H9 (cell line): ENCODE data around the gene SCP2. TPM values are rescaled to one million over a fixed set of nuclear protein-coding genes. Genes with fewer than 3 reads are reported as not detected.

Experiments used
- DNase-seq: peaks from one replicate; pipeline ENCODE4 v3.0.0-alpha.2; 2017
- H2AFZ ChIP-seq: one replicate; pipeline ENCODE4 v1.6.1; 2013; ENCODE audit warnings: mild to moderate bottlenecking, low read length, control low read depth, moderate library complexity
- H2AK5ac ChIP-seq: 2 replicates; pipeline ENCODE4 v1.6.1; 2013; ENCODE audit warnings: low read length, control low read depth, mixed read lengths; ENCODE audit not compliant: insufficient read length
- H2BK120ac ChIP-seq: one replicate; pipeline ENCODE4 v1.6.1; 2013; ENCODE audit warnings: low read depth, mild to moderate bottlenecking, low read length, control low read depth, inconsistent platforms; ENCODE audit not compliant: poor library complexity, severe bottlenecking
- H2BK12ac ChIP-seq: 2 replicates; pipeline ENCODE4 v1.6.1; 2013; ENCODE audit warnings: low read length, control low read depth, mixed read lengths, low read depth; ENCODE audit not compliant: insufficient read length
- H2BK15ac ChIP-seq: 2 replicates; pipeline ENCODE4 v1.6.1; 2013; ENCODE audit warnings: low read depth, low read length, control low read depth
- H2BK20ac ChIP-seq: one replicate; pipeline ENCODE4 v1.6.1; 2013; ENCODE audit warnings: low read depth, mild to moderate bottlenecking, low read length, control low read depth, inconsistent platforms; ENCODE audit not compliant: poor library complexity, severe bottlenecking
- H2BK5ac ChIP-seq: 2 replicates; pipeline ENCODE4 v1.6.1; 2013; ENCODE audit warnings: low read length, control low read depth, mixed read lengths; ENCODE audit not compliant: insufficient read length
- H3K14ac ChIP-seq: 2 replicates; pipeline ENCODE4 v1.6.1; 2013; ENCODE audit warnings: low read length, control low read depth; ENCODE audit not compliant: insufficient read depth
- H3K18ac ChIP-seq: 2 replicates; pipeline ENCODE4 v1.6.1; 2013; ENCODE audit warnings: low read depth, mild to moderate bottlenecking, mixed read lengths, low read length, control low read depth; ENCODE audit not compliant: insufficient read length
- H3K23ac ChIP-seq: 2 replicates; pipeline ENCODE4 v1.6.1; 2013; ENCODE audit warnings: low read length, control low read depth, mixed read lengths, low read depth; ENCODE audit not compliant: insufficient read length
- H3K23me2 ChIP-seq: 2 replicates; pipeline ENCODE4 v1.6.1; 2013; ENCODE audit warnings: low read depth, mild to moderate bottlenecking, mixed read lengths, low read length, control low read depth; ENCODE audit not compliant: insufficient read length, poor library complexity, severe bottlenecking
- H3K27ac ChIP-seq: 2 replicates; pipeline ENCODE4 v1.5.1; 2013; ENCODE audit warnings: low read length, control low read depth, mixed read lengths, low read depth; ENCODE audit not compliant: insufficient read length
- H3K27me3 ChIP-seq: 2 replicates; pipeline ENCODE4 v1.6.1; 2013; ENCODE audit warnings: low read length, control low read depth, inconsistent platforms; ENCODE audit not compliant: insufficient read depth
- H3K4ac ChIP-seq: 2 replicates; pipeline ENCODE4 v1.6.1; 2013; ENCODE audit warnings: low read depth, mild to moderate bottlenecking, control low read depth, inconsistent platforms, low read length, moderate library complexity
- H3K4me1 ChIP-seq: 2 replicates; pipeline ENCODE4 v1.6.1; 2013; ENCODE audit warnings: low read length, control low read depth, inconsistent platforms; ENCODE audit not compliant: insufficient read depth
- H3K4me2 ChIP-seq: 2 replicates; pipeline ENCODE4 v1.6.1; 2013; ENCODE audit warnings: low read length, control low read depth, mixed read lengths; ENCODE audit not compliant: insufficient read length, insufficient read depth
- H3K56ac ChIP-seq: 2 replicates; pipeline ENCODE4 v1.6.1; 2013; ENCODE audit warnings: low read depth, mild to moderate bottlenecking, mixed read lengths, low read length, control low read depth; ENCODE audit not compliant: insufficient read length
- H3K79me1 ChIP-seq: 2 replicates; pipeline ENCODE4 v1.6.1; 2013; ENCODE audit warnings: low read depth, mild to moderate bottlenecking, moderate library complexity, low read length, control low read depth, inconsistent platforms; ENCODE audit not compliant: insufficient read depth, poor library complexity, severe bottlenecking
- H3K79me2 ChIP-seq: 2 replicates; pipeline ENCODE4 v1.6.1; 2013; ENCODE audit warnings: low read length, control low read depth, inconsistent platforms; ENCODE audit not compliant: insufficient read depth
- H3K9ac ChIP-seq: 2 replicates; pipeline ENCODE4 v1.6.1; 2013; ENCODE audit warnings: low read length, control low read depth, mixed read lengths; ENCODE audit not compliant: insufficient read length; ENCODE audit errors: extremely low read depth
- H3K9me3 ChIP-seq: one replicate; pipeline ENCODE4 v1.6.1; 2013; ENCODE audit warnings: low read depth, low read length, inconsistent platforms; ENCODE audit not compliant: control insufficient read depth
- H3T11ph ChIP-seq: one replicate; pipeline ENCODE4 v1.6.1; 2013; ENCODE audit warnings: mild to moderate bottlenecking, low read length, control low read depth, inconsistent platforms
- H4K20me1 ChIP-seq: one replicate; pipeline ENCODE4 v1.6.1; 2013; ENCODE audit not compliant: control insufficient read depth, insufficient read length, insufficient read depth
- H4K5ac ChIP-seq: 2 replicates; pipeline ENCODE4 v1.6.1; 2013; ENCODE audit warnings: low read depth, mild to moderate bottlenecking, mixed read lengths, low read length, control low read depth; ENCODE audit not compliant: insufficient read length
- H4K8ac ChIP-seq: replicated peaks from 2 replicates; pipeline ENCODE4 v1.6.1; 2013; ENCODE audit warnings: low read length, control low read depth, mixed read lengths, low read depth; ENCODE audit not compliant: insufficient read length
- H4K91ac ChIP-seq: 2 replicates; pipeline ENCODE4 v1.6.1; 2013; ENCODE audit warnings: low read depth, mild to moderate bottlenecking, moderate library complexity, mixed read lengths, low read length, control low read depth; ENCODE audit not compliant: insufficient read length
- H3K27ac Mint-ChIP-seq, 3 experiments: 2 replicates in 2 of 3; 3 replicates in 1 of 3; pipeline ENCODE4 v1.8.0; 2020 to 2021; ENCODE audit warnings: mixed read lengths in 3 of 3, mild to moderate bottlenecking in 1 of 3, moderate library complexity in 1 of 3
- H3K27me3 Mint-ChIP-seq: 2 replicates; pipeline ENCODE4 v1.8.0; 2021; ENCODE audit warnings: low read depth, mild to moderate bottlenecking, moderate library complexity, mixed read lengths
- H3K36me3 Mint-ChIP-seq, 3 experiments: 2 replicates in 2 of 3; 3 replicates in 1 of 3; pipeline ENCODE4 v1.8.0; 2020 to 2021; ENCODE audit warnings: low read depth in 3 of 3, mixed read lengths in 3 of 3; ENCODE audit not compliant: insufficient read depth in 1 of 3
- H3K4me1 Mint-ChIP-seq, 2 experiments: 2 replicates each; pipeline ENCODE4 v1.8.0; 2020; ENCODE audit warnings: mixed read lengths in 2 of 2
- H3K4me3 Mint-ChIP-seq, 2 experiments: 2 replicates in 1 of 2; 3 replicates in 1 of 2; pipeline ENCODE4 v1.8.0; 2020 to 2021; ENCODE audit warnings: mild to moderate bottlenecking in 2 of 2, mixed read lengths in 2 of 2, moderate library complexity in 1 of 2
- H3K9me3 Mint-ChIP-seq, 2 experiments: 2 replicates in 1 of 2; 3 replicates in 1 of 2; pipeline ENCODE4 v1.8.0; 2020; ENCODE audit warnings: mild to moderate bottlenecking in 2 of 2, mixed read lengths in 2 of 2, moderate library complexity in 1 of 2
- CTCF ChIP-seq: fragments of 200-600 bp; sonication (generic); conservative IDR thresholded peaks from 3 replicates; pipeline ENCODE4 v1.8.0; 2021; ENCODE audit warnings: antibody characterized with exemption, mild to moderate bottlenecking
- WGBS: extraction: QIAGEN DNeasy Blood & Tissue Kit; methylation state at CpG from one replicate; pipeline ENCODE4 v1.1.7; 2013; ENCODE audit warnings: missing lambda C conversion rate, low lambda C conversion rate, mixed read lengths; ENCODE audit not compliant: insufficient read length; ENCODE audit errors: extremely low coverage; 5-methylcytosine and 5-hydroxymethylcytosine counted together
- total RNA-seq: library from RNA; stranded (reverse); gene quantifications from 2 replicates; pipeline ENCODE4 v1.2.1, GENCODE V29; 2021

SCP2 gene
- total RNA-seq, 1 experiment from 2014 or later, result 48.8 TPM

GRCh38 chr1:53023546-53023945 lies 96.5 kb downstream of the SCP2 start:
- Histone ChIP-seq H2AFZ (no peak overlapping the region), H2BK15ac (no peak overlapping the region), H3K9ac (no peak overlapping the region), H4K5ac (no peak overlapping the region), H3K27me3 (no peaks in the 10 kb centered on the region), H3K4ac (no peak overlapping the region), H3K4me1 (no peaks in the 10 kb centered on the region), H2BK120ac (no peak overlapping the region), H3K4me2 (no peak overlapping the region), H2BK5ac (no peak overlapping the region), H2AK5ac (no peak overlapping the region), H2BK20ac (no peak overlapping the region), H3K9me3 (no peaks in the 10 kb centered on the region), H3K56ac (no peak overlapping the region), H3K18ac (no peak overlapping the region), H3K23ac (no peak overlapping the region), H2BK12ac (no peak overlapping the region), H3K79me2 (no peaks in the 10 kb centered on the region), H3K14ac (no peak overlapping the region), H3K23me2 (no peaks in the 10 kb centered on the region), H4K8ac (no peak overlapping the region), H4K20me1 (no peaks in the 10 kb centered on the region), H3K79me1 (no peaks in the 10 kb centered on the region), H4K91ac (no peak overlapping the region), H3T11ph (no peak overlapping the region), H3K27ac (no peak overlapping the region)
- H3K36me3 Mint-ChIP-seq, result no peaks in the 10 kb centered on the region
- no peaks in the 10 kb centered on the region for H3K4me1 Mint-ChIP-seq
- no peak for DNase-seq
- TF ChIP-seq CTCF, result no peak
- no peaks in the 10 kb centered on the region for H3K9me3 Mint-ChIP-seq
- no CpG with 5 or more reads among the region's 3 CpGs for WGBS
- H3K27me3 Mint-ChIP-seq, result no peaks in the 10 kb centered on the region
- H3K4me3 Mint-ChIP-seq, result no peak overlapping the region
- no peak overlapping the region for H3K27ac Mint-ChIP-seq
